Measurements from ENCODE around the gene CASP7. TPM values are rescaled to one million over a fixed set of nuclear protein-coding genes. Genes with fewer than 3 reads are reported as not detected.

Gene CASP7
- total RNA-seq, 2 experiments from 2014 or later: 14.8 to 16.5 TPM

- Histone ChIP-seq H3K4me3 (ENCODE audit: low read depth, low read length, poor library complexity, severe bottlenecking) (no peak overlapping the region), H3K27ac (ENCODE audit: low read depth, low read length, poor library complexity, severe bottlenecking) (no peak overlapping the region), H3K79me2 (ENCODE audit: insufficient read depth, low read depth, low read length) (peaks cover 7% of the 10 kb centered on the region; the same call in 1 of the 2 replicates), H4K20me1 (ENCODE audit: insufficient read depth, low read length) (no peaks in the 10 kb centered on the region), H2AFZ (ENCODE audit: low read length) (no peak overlapping the region), H3K4me2 (ENCODE audit: low read length) (no peak overlapping the region), H3K4me1 (ENCODE audit: insufficient read depth, low read length, poor library complexity, severe bottlenecking) (no peaks in the 10 kb centered on the region), H3K9me2 (ENCODE audit: insufficient read depth, low read length) (no peaks in the 10 kb centered on the region), H3K9me3 (ENCODE audit: low read length) (peaks cover 49% of the 10 kb centered on the region; the same call in 1 of the 2 replicates), H3K36me3 (ENCODE audit: insufficient read depth, low read length) (peaks cover 24% of the 10 kb centered on the region)
- CTCF ChIA-PET (ENCODE audit: unreplicated experiment): no interaction called here
- no peak for TF ChIP-seq EZH2phosphoT487 (IDR thresholded peaks at IDR 0.05; ENCODE audit: borderline replicate concordance, low read depth, low read length)
- TF ChIP-seq CTCF (conservative IDR thresholded peaks at IDR 0.05; ENCODE audit: low read length): no peak
- POLR2A ChIA-PET: interaction anchor here (1.3 kb wide), 1 partner anchor 24 kb away, joined by 4 read pairs; no protein-coding TSS in a partner anchor
- intact Hi-C loops (cut with micrococcal nuclease; ENCODE audit: unreplicated experiment): no loop called here
- no peak for DNase-seq (ENCODE audit: low spot score)
- BruUV-seq (replicated peaks): no TSS peak
Measured at GRCh38 chr10:113689057-113689456, 9.3 kb downstream of the CASP7 start.

GRCh38 chr10:113689574-113689973, 9.9 kb downstream of the CASP7 start:
- no peak overlapping the region for H3K27ac ChIP-seq (ENCODE audit: low read depth, low read length, poor library complexity, severe bottlenecking)
- H2AFZ ChIP-seq (ENCODE audit: low read length): no peak overlapping the region
- peaks cover 3% of the 10 kb centered on the region; the same call in 1 of the 2 replicates for H3K79me2 ChIP-seq (ENCODE audit: insufficient read depth, low read depth, low read length)
- intact Hi-C loops (cut with micrococcal nuclease; ENCODE audit: unreplicated experiment): no loop called here
- TF ChIP-seq EZH2phosphoT487 (IDR thresholded peaks at IDR 0.05; ENCODE audit: borderline replicate concordance, low read depth, low read length): no peak
- ChIA-PET CTCF (ENCODE audit: unreplicated experiment) (no interaction called here), POLR2A (interaction anchor here (0.7 to 1.3 kb wide), 3 partner anchors 10 to 117 kb away, joined by 3 to 5 read pairs (median 4); partner anchors contain the start of gene CASP7)
- H3K9me3 ChIP-seq (ENCODE audit: low read length): peaks cover 46% of the 10 kb centered on the region; the same call in 1 of the 2 replicates
- H3K4me1 ChIP-seq (ENCODE audit: insufficient read depth, low read length, poor library complexity, severe bottlenecking): no peaks in the 10 kb centered on the region
- no peaks in the 10 kb centered on the region for H4K20me1 ChIP-seq (ENCODE audit: insufficient read depth, low read length)
- H3K4me3 ChIP-seq (ENCODE audit: low read depth, low read length, poor library complexity, severe bottlenecking): no peak overlapping the region
- no TSS peak for BruUV-seq (replicated peaks)
- H3K9me2 ChIP-seq (ENCODE audit: insufficient read depth, low read length): no peaks in the 10 kb centered on the region
- no peak overlapping the region for H3K4me2 ChIP-seq (ENCODE audit: low read length)
- no peak for DNase-seq (ENCODE audit: low spot score)
- H3K36me3 ChIP-seq (ENCODE audit: insufficient read depth, low read length): peaks cover 26% of the 10 kb centered on the region

- Histone ChIP-seq H2AFZ (ENCODE audit: low read length) (no peak overlapping the region), H3K4me3 (ENCODE audit: low read depth, low read length, poor library complexity, severe bottlenecking) (no peak overlapping the region), H3K27ac (ENCODE audit: low read depth, low read length, poor library complexity, severe bottlenecking) (no peak overlapping the region), H3K36me3 (ENCODE audit: insufficient read depth, low read length) (peaks cover 26% of the 10 kb centered on the region), H3K9me2 (ENCODE audit: insufficient read depth, low read length) (no peaks in the 10 kb centered on the region), H3K79me2 (ENCODE audit: insufficient read depth, low read depth, low read length) (no peaks in the 10 kb centered on the region), H4K20me1 (ENCODE audit: insufficient read depth, low read length) (no peaks in the 10 kb centered on the region), H3K4me2 (ENCODE audit: low read length) (no peak overlapping the region), H3K9me3 (ENCODE audit: low read length) (peaks cover 43% of the 10 kb centered on the region; the same call in 1 of the 2 replicates), H3K4me1 (ENCODE audit: insufficient read depth, low read length, poor library complexity, severe bottlenecking) (no peaks in the 10 kb centered on the region)
- ChIA-PET CTCF (ENCODE audit: unreplicated experiment) (no interaction called here), POLR2A (interaction anchor here (1.0 kb wide), 1 partner anchor 26 kb away, joined by 3 read pairs; no protein-coding TSS in a partner anchor)
- DNase-seq (ENCODE audit: low spot score): no peak
- BruUV-seq (replicated peaks): no TSS peak
- no peak for TF ChIP-seq CTCF (conservative IDR thresholded peaks at IDR 0.05; ENCODE audit: low read length)
- TF ChIP-seq EZH2phosphoT487 (IDR thresholded peaks at IDR 0.05; ENCODE audit: borderline replicate concordance, low read depth, low read length): no peak
- intact Hi-C loops (cut with micrococcal nuclease; ENCODE audit: unreplicated experiment): no loop called here
Measured at GRCh38 chr10:113690749-113691148, 11.0 kb downstream of the CASP7 start.
